HuH-7 (cell line): ENCODE results near the gene AHDC1.

Experiments
- DNase-seq: peaks from one replicate; pipeline ENCODE4 v3.0.0; 2011; ENCODE audit warnings: low spot score

The AHDC1 gene

GRCh38 chr1:27527223-27527889 is 76.6 kb downstream of the AHDC1 start:
- DNase-seq, result peak; percentile 41

- DNase-seq, result no peak
Observed at GRCh38 chr1:27526569-27527222, 77.2 kb downstream of the AHDC1 start.

- DNase-seq, result no peak
Observed at GRCh38 chr1:27525296-27526272, 78.4 kb downstream of the AHDC1 start.

GRCh38 chr1:27523337-27524020 is 80.5 kb downstream of the AHDC1 start:
- DNase-seq, result no peak

GRCh38 chr1:27522432-27523336 is 81.3 kb downstream of the AHDC1 start:
- DNase-seq, result peak; percentile 47

GRCh38 chr1:27521861-27522431 is 82.0 kb downstream of the AHDC1 start:
- no peak for DNase-seq

GRCh38 chr1:27521336-27521831 is 82.6 kb downstream of the AHDC1 start:
- DNase-seq, result no peak

GRCh38 chr1:27520651-27521050 is 83.3 kb downstream of the AHDC1 start:
- no peak for DNase-seq

- DNase-seq, result no peak
Observed at GRCh38 chr1:27519331-27520258, 84.3 kb downstream of the AHDC1 start.

GRCh38 chr1:27518808-27519207 is 85.1 kb downstream of the AHDC1 start:
- no peak for DNase-seq

- no peak for DNase-seq
Observed at GRCh38 chr1:27517907-27518718, 85.8 kb downstream of the AHDC1 start.

- DNase-seq, result no peak
Observed at GRCh38 chr1:27517301-27517700, 86.6 kb downstream of the AHDC1 start.

- DNase-seq, result no peak
Observed at GRCh38 chr1:27515626-27516025, 88.3 kb downstream of the AHDC1 start.

- DNase-seq, result no peak
Observed at GRCh38 chr1:27513958-27514357, 90.0 kb downstream of the AHDC1 start.

GRCh38 chr1:27513528-27513927 is 90.4 kb downstream of the AHDC1 start:
- no peak for DNase-seq

- DNase-seq, result no peak
Observed at GRCh38 chr1:27509127-27510080, 94.5 kb downstream of the AHDC1 start.

- DNase-seq, result peak; percentile 66
Observed at GRCh38 chr1:27507960-27508665, 95.8 kb downstream of the AHDC1 start.
